ENCODE data around the gene SHMT2. TPM values are rescaled to one million over a fixed set of nuclear protein-coding genes. Genes with fewer than 3 reads are reported as not detected.

Gene SHMT2
- total RNA-seq, 1 experiment from 2014 or later, result 223 TPM

- DNase-seq (ENCODE audit: low spot score), result no peak
Observed at GRCh38 chr12:57215065-57215464, 14.4 kb upstream of the SHMT2 start.

- no peak for DNase-seq (ENCODE audit: low spot score)
Observed at GRCh38 chr12:57215668-57216013, 13.9 kb upstream of the SHMT2 start.

- DNase-seq (ENCODE audit: low spot score), result no peak
Observed at GRCh38 chr12:57216014-57216911, 13.2 kb upstream of the SHMT2 start, which contains the start of gene NXPH4. TSS of gene NXPH4 (plus strand) at chr12:57216794. CDS start at chr12:57216970, 176 bp downstream.

- no peak for DNase-seq (ENCODE audit: low spot score)
Observed at GRCh38 chr12:57216921-57217879, 12.3 kb upstream of the SHMT2 start.

GRCh38 chr12:57218030-57218853 lies 11.3 kb upstream of the SHMT2 start:
- no peak for DNase-seq (ENCODE audit: low spot score)

- DNase-seq (ENCODE audit: low spot score), result no peak
Observed at GRCh38 chr12:57219205-57219992, 10.1 kb upstream of the SHMT2 start.

GRCh38 chr12:57219993-57220754 lies 9.3 kb upstream of the SHMT2 start:
- no peak for DNase-seq (ENCODE audit: low spot score)

- no peak for DNase-seq (ENCODE audit: low spot score)
Observed at GRCh38 chr12:57220770-57221168, 8.7 kb upstream of the SHMT2 start.

- no peak for DNase-seq (ENCODE audit: low spot score)
Observed at GRCh38 chr12:57221169-57221917, 8.2 kb upstream of the SHMT2 start.

- no peak for DNase-seq (ENCODE audit: low spot score)
Observed at GRCh38 chr12:57222286-57223190, 7.0 kb upstream of the SHMT2 start.

GRCh38 chr12:57223191-57224165 lies 6.0 kb upstream of the SHMT2 start:
- DNase-seq (ENCODE audit: low spot score), result no peak

GRCh38 chr12:57224278-57224972 lies 5.1 kb upstream of the SHMT2 start:
- no peak for DNase-seq (ENCODE audit: low spot score)

- no peak for DNase-seq (ENCODE audit: low spot score)
Observed at GRCh38 chr12:57224973-57225679, 4.4 kb upstream of the SHMT2 start.

GRCh38 chr12:57225680-57226210 lies 3.8 kb upstream of the SHMT2 start:
- no peak for DNase-seq (ENCODE audit: low spot score)

- DNase-seq (ENCODE audit: low spot score), result no peak
Observed at GRCh38 chr12:57226588-57227314, 2.8 kb upstream of the SHMT2 start.

Data from A172 (cell line).